ENCODE data around the gene CARTPT.

Gene CARTPT

GRCh38 chr5:71719063-71719964 lies at the start of gene CARTPT:
TSS of gene CARTPT (plus strand) at chr5:71719275. CDS start at chr5:71719294, 19 bp downstream.
- FAIRE-seq = no peak

GRCh38 chr5:71677977-71678376 lies 41.1 kb upstream of the CARTPT start:
- FAIRE-seq = no peak

GRCh38 chr5:71679714-71680113 lies 39.4 kb upstream of the CARTPT start:
- no peak for FAIRE-seq

- FAIRE-seq = no peak
These were observed 38.6 kb upstream of the CARTPT start for GRCh38 chr5:71680510-71680909.

- no peak for FAIRE-seq
These were observed 37.8 kb upstream of the CARTPT start for GRCh38 chr5:71681296-71681695.

- FAIRE-seq = no peak
These were observed 34.8 kb upstream of the CARTPT start for GRCh38 chr5:71684309-71684708.

GRCh38 chr5:71693828-71694427 lies 25.1 kb upstream of the CARTPT start:
- FAIRE-seq = no peak

- no peak for FAIRE-seq
These were observed 24.0 kb upstream of the CARTPT start for GRCh38 chr5:71695071-71695470.

- no peak for FAIRE-seq
These were observed 23.5 kb upstream of the CARTPT start for GRCh38 chr5:71695595-71695994.

GRCh38 chr5:71697967-71698366 lies 21.1 kb upstream of the CARTPT start:
- no peak for FAIRE-seq

GRCh38 chr5:71699233-71699632 lies 19.8 kb upstream of the CARTPT start:
- FAIRE-seq = no peak

- FAIRE-seq = no peak
These were observed 19.3 kb upstream of the CARTPT start for GRCh38 chr5:71699751-71700150.

GRCh38 chr5:71700803-71701202 lies 18.3 kb upstream of the CARTPT start:
- no peak for FAIRE-seq

- FAIRE-seq = no peak
These were observed 17.7 kb upstream of the CARTPT start for GRCh38 chr5:71701407-71701806.

GRCh38 chr5:71703941-71704340 lies 15.1 kb upstream of the CARTPT start:
- no peak for FAIRE-seq

GRCh38 chr5:71705421-71705820 lies 13.7 kb upstream of the CARTPT start:
- FAIRE-seq = no peak

GRCh38 chr5:71706906-71707305 lies 12.2 kb upstream of the CARTPT start:
- FAIRE-seq = no peak

GRCh38 chr5:71711610-71712009 lies 7.5 kb upstream of the CARTPT start:
- FAIRE-seq = no peak

- no peak for FAIRE-seq
These were observed 4.2 kb upstream of the CARTPT start for GRCh38 chr5:71714911-71715310.

- no peak for FAIRE-seq
These were observed 8.9 kb downstream of the CARTPT start for GRCh38 chr5:71727978-71728377.

- FAIRE-seq = no peak
These were observed 11.9 kb downstream of the CARTPT start for GRCh38 chr5:71731015-71731414.

- FAIRE-seq = no peak
These were observed 12.9 kb downstream of the CARTPT start for GRCh38 chr5:71732011-71732410.

- FAIRE-seq = no peak
These were observed 15.1 kb downstream of the CARTPT start for GRCh38 chr5:71734141-71734540.

- no peak for FAIRE-seq
These were observed 19.0 kb downstream of the CARTPT start for GRCh38 chr5:71737931-71738539.
